ENCODE results near the gene DCXR.

DCXR gene

DNA sequence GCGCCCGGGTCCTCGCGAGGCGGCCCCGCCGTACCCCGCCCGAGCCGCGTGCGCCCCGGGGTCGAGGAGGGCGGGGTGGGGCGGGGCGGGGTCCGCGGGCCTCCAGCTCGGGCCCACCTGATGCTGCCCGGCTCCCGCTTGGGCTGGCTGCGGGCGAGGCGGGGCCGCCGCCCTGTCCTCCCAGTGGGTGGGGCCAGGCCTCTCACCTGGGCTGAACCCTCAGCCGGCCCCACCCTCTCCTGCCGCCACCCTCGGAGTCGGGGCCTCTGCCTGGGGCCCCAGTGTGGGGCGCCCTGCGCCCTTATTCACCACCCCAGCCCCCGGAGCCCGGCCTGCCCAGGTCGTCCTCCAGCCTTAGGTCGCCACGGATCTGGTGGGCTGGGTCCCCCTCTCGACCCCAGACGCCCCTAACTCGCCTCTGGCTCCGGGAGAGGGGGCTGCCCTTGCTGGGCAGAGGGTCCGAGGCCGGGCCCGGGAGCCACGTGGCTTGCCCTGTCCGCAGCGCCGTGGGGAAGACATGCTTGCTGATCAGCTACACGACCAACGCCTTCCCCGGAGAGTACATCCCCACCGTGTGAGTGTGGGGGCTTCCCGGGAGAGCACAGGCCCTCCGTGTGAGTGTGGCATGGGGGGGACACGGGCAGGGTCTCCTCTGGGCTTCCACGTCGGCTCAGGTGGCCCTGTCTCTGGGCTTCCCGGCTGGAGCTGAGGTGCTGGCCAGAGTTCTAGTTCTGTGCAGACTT, 5.4 kb downstream of the DCXR start:
- peak overlapping the region; percentile 57 for H4K91ac ChIP-seq (ENCODE audit: low read length)
- H3K36me3 ChIP-seq (ENCODE audit: control insufficient read depth in 1 of 2, insufficient read depth in 2 of 2, low read depth in 1 of 2, low read length in 2 of 2): peaks cover 0 to 55% of the 10 kb centered on the region in 2 experiments
- peak overlapping the region; percentile 94 for H3K4me2 ChIP-seq (ENCODE audit: low read length, poor library complexity, severe bottlenecking)
- H3K4ac ChIP-seq (ENCODE audit: low read depth in 1 of 2, low read length in 2 of 2): peak overlapping the region; percentile 60 to 68
- 12% methylated on average over 32 of the region's 59 CpGs for WGBS
- H3K4me3 ChIP-seq (ENCODE audit: insufficient read depth in 1 of 2, low read depth in 1 of 2, low read length in 2 of 2): peak overlapping the region; percentile 64 to 66
- no peak overlapping the region for H3K23ac ChIP-seq (ENCODE audit: low read length in 2 of 2)
- H2BK12ac ChIP-seq (ENCODE audit: low read length in 2 of 2): no peak overlapping the region
- H4K8ac ChIP-seq (ENCODE audit: low read length): peak overlapping the region; percentile 19
- H3K18ac ChIP-seq (ENCODE audit: low read depth in 1 of 2, low read length in 2 of 2): peak overlapping the region; percentile 52 to 78
- peak overlapping the region in 1 of 2 experiments; percentile 80 for H3K14ac ChIP-seq (ENCODE audit: low read length in 2 of 2)
- H2BK15ac ChIP-seq (ENCODE audit: low read depth, poor library complexity, severe bottlenecking): peak overlapping the region; percentile 84
- no peak overlapping the region for H2BK5ac ChIP-seq (ENCODE audit: low read depth, low read length, poor library complexity, severe bottlenecking)
- peak overlapping the region; percentile 38 for H3K9ac ChIP-seq (ENCODE audit: low read length)
- H3K27me3 ChIP-seq (ENCODE audit: control insufficient read depth in 1 of 2, insufficient read depth in 1 of 2, low read length in 2 of 2): peaks cover 0 to 12% of the 10 kb centered on the region in 2 experiments
- peaks cover 29% of the 10 kb centered on the region for H3K4me1 ChIP-seq (ENCODE audit: control insufficient read depth, insufficient read depth, low read depth, low read length)
- peaks cover 15% of the 10 kb centered on the region for H3K79me1 ChIP-seq (replicated peaks; ENCODE audit: low read length, poor library complexity, severe bottlenecking)
- peak overlapping the region; percentile 62 for H2AFZ ChIP-seq (ENCODE audit: low read depth, low read length)
- no peaks in the 10 kb centered on the region for H3K9me3 ChIP-seq (ENCODE audit: control insufficient read depth, low read length)
- H3K27ac ChIP-seq (ENCODE audit: low read length, poor library complexity, severe bottlenecking): no peak overlapping the region
- H2AK5ac ChIP-seq (ENCODE audit: low read length, severe bottlenecking): no peak overlapping the region
- H2BK120ac ChIP-seq (ENCODE audit: low read depth, low read length): peak overlapping the region; percentile 66
- DNase-seq: peak; percentile 13

DNA sequence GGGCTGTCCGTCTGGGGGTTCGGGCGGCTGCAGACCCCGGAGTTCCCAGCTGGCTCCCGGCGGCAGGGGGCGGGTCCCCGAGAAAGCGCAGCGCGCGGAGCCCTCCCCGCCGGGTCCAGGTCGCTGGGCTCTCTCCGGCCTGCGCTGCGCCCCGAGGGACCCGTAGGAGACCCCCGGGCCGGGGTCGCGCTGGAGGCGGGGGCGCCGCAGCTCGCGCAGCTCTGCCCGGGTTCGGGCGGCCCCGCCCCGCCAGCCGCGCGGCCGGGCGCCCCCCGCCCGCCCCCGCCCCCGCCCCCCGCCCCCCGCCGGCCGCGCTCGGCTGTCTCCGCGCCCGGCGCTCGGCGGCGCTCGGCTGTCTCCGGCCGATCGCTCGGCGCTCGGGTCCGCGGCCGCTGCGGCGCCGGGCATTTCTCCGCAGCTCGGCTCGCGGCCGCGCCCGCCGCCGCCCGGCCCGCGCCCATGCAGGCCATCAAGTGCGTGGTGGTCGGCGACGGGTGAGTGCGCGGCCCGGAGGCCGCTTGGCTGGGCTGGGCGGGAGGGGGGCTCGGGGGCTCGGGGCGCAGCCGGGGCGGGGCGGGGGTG, 6.1 kb downstream of the DCXR start, which contains the start of gene RAC3:
RAC3 (plus strand) TSS at position 376 of the 582 bp plus-strand sequence; CDS start at position 460, 84 bp downstream.
- Histone ChIP-seq H3K4me1 (ENCODE audit: control insufficient read depth, insufficient read depth, low read depth, low read length) (peaks cover 24% of the 10 kb centered on the region), H3K4ac (ENCODE audit: low read depth in 1 of 2, low read length in 2 of 2) (peak within 1 kb of the TSS; percentile 60 to 68), H3K27me3 (ENCODE audit: control insufficient read depth in 1 of 2, insufficient read depth in 1 of 2, low read length in 2 of 2) (peaks cover 0 to 12% of the 10 kb centered on the region in 2 experiments), H2AK5ac (ENCODE audit: low read length, severe bottlenecking) (no peak within 1 kb of the TSS), H2BK120ac (ENCODE audit: low read depth, low read length) (peak within 1 kb of the TSS; percentile 67), H2BK15ac (ENCODE audit: low read depth, poor library complexity, severe bottlenecking) (peak within 1 kb of the TSS; percentile 84), H3K36me3 (ENCODE audit: control insufficient read depth in 1 of 2, insufficient read depth in 2 of 2, low read depth in 1 of 2, low read length in 2 of 2) (peaks cover 0 to 59% of the 10 kb centered on the region in 2 experiments), H3K27ac (ENCODE audit: low read length, poor library complexity, severe bottlenecking) (no peak within 1 kb of the TSS), H3K14ac (ENCODE audit: low read length in 2 of 2) (peak within 1 kb of the TSS in 1 of 2 experiments; percentile 80), H3K79me1 (replicated peaks; ENCODE audit: low read length, poor library complexity, severe bottlenecking) (peaks cover 13% of the 10 kb centered on the region), H3K9me3 (ENCODE audit: control insufficient read depth, low read length) (no peaks in the 10 kb centered on the region), H2BK12ac (ENCODE audit: low read length in 2 of 2) (peak within 1 kb of the TSS in 1 of 2 experiments; percentile 86), H3K23ac (ENCODE audit: low read length in 2 of 2) (no peak within 1 kb of the TSS), H4K8ac (ENCODE audit: low read length) (peak within 1 kb of the TSS; percentile 64), H3K4me2 (ENCODE audit: low read length, poor library complexity, severe bottlenecking) (peak within 1 kb of the TSS; percentile 96), H2BK5ac (ENCODE audit: low read depth, low read length, poor library complexity, severe bottlenecking) (no peak within 1 kb of the TSS), H4K91ac (ENCODE audit: low read length) (peak within 1 kb of the TSS; percentile 57), H2AFZ (ENCODE audit: low read depth, low read length) (peak within 1 kb of the TSS; percentile 88), H3K4me3 (ENCODE audit: insufficient read depth in 1 of 2, low read depth in 1 of 2, low read length in 2 of 2) (peak within 1 kb of the TSS; percentile 64 to 79), H3K9ac (ENCODE audit: low read length) (peak within 1 kb of the TSS; percentile 38), H3K18ac (ENCODE audit: low read depth in 1 of 2, low read length in 2 of 2) (peak within 1 kb of the TSS; percentile 52 to 78)
- WGBS: 0% methylated on average over 29 of the region's 96 CpGs
- peak; percentile 39 for DNase-seq

DNA sequence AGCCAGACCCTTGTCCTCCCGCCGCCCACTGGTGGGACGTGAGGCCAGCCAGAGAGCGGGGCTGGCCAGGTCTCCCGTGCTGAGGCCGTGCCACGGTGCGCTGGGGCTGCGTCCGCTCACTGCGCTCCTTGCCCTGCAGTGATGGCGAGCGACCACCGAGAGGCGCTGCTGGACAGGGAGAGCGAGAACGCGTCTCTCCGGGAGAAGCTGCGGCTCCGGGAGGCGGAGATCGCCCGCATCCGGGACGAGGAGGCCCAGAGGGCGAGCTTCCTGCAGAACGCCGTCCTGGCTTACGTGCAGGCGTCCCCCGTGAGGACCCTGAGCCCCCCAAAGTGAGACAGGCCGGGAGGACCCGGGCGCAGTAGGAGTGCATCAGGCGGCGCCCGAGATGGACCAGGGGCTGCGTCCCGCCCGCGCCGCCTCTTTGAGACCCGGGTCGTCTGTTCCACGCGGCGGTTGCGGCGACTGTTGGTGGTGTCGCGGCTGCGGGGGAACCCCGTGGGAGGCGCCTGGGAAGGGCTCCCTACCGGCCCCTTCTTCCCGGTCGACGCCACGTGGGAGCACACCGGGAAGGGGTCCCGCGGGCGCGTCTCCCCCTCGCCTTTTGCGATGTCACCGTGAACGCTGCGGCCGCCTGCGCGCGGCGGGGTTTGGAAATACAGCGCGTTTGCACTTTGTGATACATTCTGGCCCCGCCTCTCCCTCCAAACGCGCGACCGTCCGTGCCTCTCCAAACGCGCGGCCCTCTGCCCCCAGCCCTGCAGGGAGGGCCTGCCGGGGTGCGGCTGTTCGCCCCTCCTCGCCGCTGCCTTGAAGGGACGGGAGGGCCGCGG, 6.8 kb downstream of the DCXR start:
- Histone ChIP-seq H3K27me3 (ENCODE audit: control insufficient read depth in 1 of 2, insufficient read depth in 1 of 2, low read length in 2 of 2) (peaks cover 0 to 12% of the 10 kb centered on the region in 2 experiments), H3K18ac (ENCODE audit: low read depth in 1 of 2, low read length in 2 of 2) (peak overlapping the region in 1 of 2 experiments; percentile 48), H4K91ac (ENCODE audit: low read length) (no peak overlapping the region), H2BK15ac (ENCODE audit: low read depth, poor library complexity, severe bottlenecking) (no peak overlapping the region), H3K79me1 (replicated peaks; ENCODE audit: low read length, poor library complexity, severe bottlenecking) (peaks cover 7% of the 10 kb centered on the region), H3K14ac (ENCODE audit: low read length in 2 of 2) (no peak overlapping the region), H3K4me2 (ENCODE audit: low read length, poor library complexity, severe bottlenecking) (peak overlapping the region; percentile 96), H2AK5ac (ENCODE audit: low read length, severe bottlenecking) (no peak overlapping the region), H2BK5ac (ENCODE audit: low read depth, low read length, poor library complexity, severe bottlenecking) (no peak overlapping the region), H2BK12ac (ENCODE audit: low read length in 2 of 2) (peak overlapping the region in 1 of 2 experiments; percentile 86), H3K4me3 (ENCODE audit: insufficient read depth in 1 of 2, low read depth in 1 of 2, low read length in 2 of 2) (peak overlapping the region; percentile 60 to 79), H4K8ac (ENCODE audit: low read length) (peak overlapping the region; percentile 64), H3K9ac (ENCODE audit: low read length) (peak overlapping the region; percentile 36), H3K23ac (ENCODE audit: low read length in 2 of 2) (no peak overlapping the region), H3K4ac (ENCODE audit: low read depth in 1 of 2, low read length in 2 of 2) (peak overlapping the region in 1 of 2 experiments; percentile 9), H2BK120ac (ENCODE audit: low read depth, low read length) (peak overlapping the region; percentile 67), H3K27ac (ENCODE audit: low read length, poor library complexity, severe bottlenecking) (no peak overlapping the region), H3K4me1 (ENCODE audit: control insufficient read depth, insufficient read depth, low read depth, low read length) (peaks cover 17% of the 10 kb centered on the region), H3K9me3 (ENCODE audit: control insufficient read depth, low read length) (no peaks in the 10 kb centered on the region), H2AFZ (ENCODE audit: low read depth, low read length) (peak overlapping the region; percentile 88), H3K36me3 (ENCODE audit: control insufficient read depth in 1 of 2, insufficient read depth in 2 of 2, low read depth in 1 of 2, low read length in 2 of 2) (peaks cover 0 to 61% of the 10 kb centered on the region in 2 experiments)
- under 1% methylated on average over 88 of the region's 94 CpGs for WGBS
- peak; percentile 85 for DNase-seq

Measured in mesenchymal stem cell (in vitro differentiated cells and primary cell).